ENCODE measurements around the gene FCGR3B.
"Not testable (repeated sequence)": the region's sequence is repeated elsewhere in the genome, so short reads cannot be mapped to it uniquely, and the experiment has no call there.

Gene FCGR3B

GRCh38 chr1:161631076-161631475, at the start of gene FCGR3B:
FCGR3B (minus strand) TSS chr1:161631176; CDS start chr1:161631094, 82 bp downstream.
- no peaks in the 10 kb centered on the region for H3K9me3 Mint-ChIP-seq
- peaks cover 4% of the 10 kb centered on the region for H3K27me3 Mint-ChIP-seq (ENCODE audit: low read depth)
- H3K4me1 Mint-ChIP-seq (ENCODE audit: low read depth), result peaks cover 6% of the 10 kb centered on the region
- H3K27ac Mint-ChIP-seq, result no peak within 1 kb of the TSS
- no peaks in the 10 kb centered on the region for H3K36me3 Mint-ChIP-seq (ENCODE audit: low read depth)
- H3K4me3 Mint-ChIP-seq, result no peak within 1 kb of the TSS

DNA sequence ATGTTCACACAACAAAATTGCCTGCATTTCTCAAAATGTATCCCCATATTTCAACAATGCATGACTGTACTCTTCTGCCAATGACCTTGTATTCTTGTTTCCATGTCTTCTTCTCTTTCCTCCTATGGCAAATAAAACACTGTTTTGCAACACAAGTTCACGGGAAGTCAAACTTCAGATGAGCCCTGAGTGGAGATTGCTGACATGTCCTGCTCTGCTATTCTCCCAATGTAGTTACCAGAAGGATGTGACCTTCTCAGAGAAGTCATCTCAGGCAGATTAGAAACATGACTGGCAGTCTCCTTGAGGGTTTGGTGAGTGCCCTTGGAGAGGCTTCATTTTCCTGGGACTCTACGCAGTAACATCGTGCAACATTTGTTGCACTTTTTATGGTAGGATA, 47.5 kb upstream of the FCGR3B start:
- Mint-ChIP-seq H3K36me3 (ENCODE audit: low read depth) (no peaks in the 10 kb centered on the region), H3K4me3 (no peak overlapping the region), H3K27ac (no peak overlapping the region), H3K27me3 (ENCODE audit: low read depth) (peaks cover 25% of the 10 kb centered on the region), H3K9me3 (no peaks in the 10 kb centered on the region), H3K4me1 (ENCODE audit: low read depth) (no peaks in the 10 kb centered on the region)

GRCh38 chr1:161676958-161677689, 46.1 kb upstream of the FCGR3B start:
- H3K27me3 Mint-ChIP-seq (ENCODE audit: low read depth), result peaks cover 12% of the 10 kb centered on the region
- H3K4me1 Mint-ChIP-seq (ENCODE audit: low read depth), result no peaks in the 10 kb centered on the region
- no peak overlapping the region for H3K27ac Mint-ChIP-seq
- H3K36me3 Mint-ChIP-seq (ENCODE audit: low read depth), result no peaks in the 10 kb centered on the region
- no peaks in the 10 kb centered on the region for H3K9me3 Mint-ChIP-seq
- H3K4me3 Mint-ChIP-seq, result no peak overlapping the region

GRCh38 chr1:161676441-161676840, 45.5 kb upstream of the FCGR3B start:
- H3K36me3 Mint-ChIP-seq (ENCODE audit: low read depth), result no peaks in the 10 kb centered on the region
- H3K27ac Mint-ChIP-seq, result no peak overlapping the region
- H3K4me1 Mint-ChIP-seq (ENCODE audit: low read depth), result no peaks in the 10 kb centered on the region

DNA sequence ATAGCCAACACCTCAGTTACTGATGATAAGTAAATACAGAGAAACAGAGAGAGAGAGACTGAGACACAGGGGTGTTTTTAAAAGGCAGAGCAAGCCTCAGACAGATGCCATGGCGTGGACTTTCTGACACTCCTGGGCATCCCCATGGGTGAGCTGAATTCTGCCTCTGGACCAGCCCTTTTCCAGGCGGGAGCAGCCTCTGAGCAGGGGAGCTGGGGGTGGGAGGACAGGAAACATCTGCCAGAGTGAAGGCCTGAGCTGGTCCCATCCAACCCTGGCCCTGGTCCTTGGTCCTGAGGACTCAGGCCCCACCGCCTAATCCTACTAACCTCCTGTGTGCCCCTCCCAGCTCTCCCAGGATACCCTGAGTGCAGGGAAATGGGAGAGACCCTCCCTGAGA, 43.9 kb upstream of the FCGR3B start:
- H3K9me3 Mint-ChIP-seq; H3K4me1 Mint-ChIP-seq (ENCODE audit: low read depth); H3K4me3 Mint-ChIP-seq; H3K27me3 Mint-ChIP-seq (ENCODE audit: low read depth); H3K36me3 Mint-ChIP-seq (ENCODE audit: low read depth); H3K27ac Mint-ChIP-seq: not testable (repeated sequence)

More at GRCh38 chr1:161676441-161676840, 45.5 kb upstream of the FCGR3B start:
- Mint-ChIP-seq H3K27me3 (ENCODE audit: low read depth) (peaks cover 7% of the 10 kb centered on the region), H3K4me3 (no peak overlapping the region), H3K9me3 (no peaks in the 10 kb centered on the region)

GRCh38 chr1:161674447-161674846, 43.5 kb upstream of the FCGR3B start:
- H3K27me3 Mint-ChIP-seq (ENCODE audit: low read depth); H3K4me3 Mint-ChIP-seq; H3K4me1 Mint-ChIP-seq (ENCODE audit: low read depth); H3K27ac Mint-ChIP-seq; H3K36me3 Mint-ChIP-seq (ENCODE audit: low read depth); H3K9me3 Mint-ChIP-seq: not testable (repeated sequence)

- H3K4me1 Mint-ChIP-seq (ENCODE audit: low read depth); H3K27me3 Mint-ChIP-seq (ENCODE audit: low read depth); H3K4me3 Mint-ChIP-seq; H3K36me3 Mint-ChIP-seq (ENCODE audit: low read depth); H3K27ac Mint-ChIP-seq; H3K9me3 Mint-ChIP-seq: not testable (repeated sequence)
Measured at GRCh38 chr1:161673437-161673836, 42.5 kb upstream of the FCGR3B start.

GRCh38 chr1:161671045-161672020, 40.4 kb upstream of the FCGR3B start:
- not testable (repeated sequence) for H3K4me3 Mint-ChIP-seq; H3K27ac Mint-ChIP-seq; H3K27me3 Mint-ChIP-seq (ENCODE audit: low read depth); H3K4me1 Mint-ChIP-seq (ENCODE audit: low read depth); H3K9me3 Mint-ChIP-seq; H3K36me3 Mint-ChIP-seq (ENCODE audit: low read depth)

DNA sequence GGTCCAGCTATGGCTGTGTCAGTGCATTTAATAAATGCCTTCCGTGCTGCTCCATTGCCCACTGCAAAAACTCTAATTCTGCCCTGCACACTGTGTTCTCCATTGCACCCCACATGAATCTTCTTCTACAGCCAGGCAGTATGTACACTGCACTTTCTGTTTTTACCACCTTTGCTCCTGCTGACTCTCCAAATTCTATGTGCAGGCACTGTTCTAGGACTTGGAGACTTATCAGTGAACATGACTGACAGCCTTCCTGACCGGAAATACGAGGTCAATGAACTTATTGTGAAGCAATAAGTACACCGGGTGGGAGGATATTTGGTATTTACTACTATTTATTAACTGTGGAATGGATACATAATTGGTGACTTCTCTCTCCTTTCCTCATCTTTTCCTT, 33.7 kb upstream of the FCGR3B start:
- H3K36me3 Mint-ChIP-seq (ENCODE audit: low read depth); H3K27ac Mint-ChIP-seq; H3K9me3 Mint-ChIP-seq; H3K4me1 Mint-ChIP-seq (ENCODE audit: low read depth); H3K27me3 Mint-ChIP-seq (ENCODE audit: low read depth); H3K4me3 Mint-ChIP-seq: not testable (repeated sequence)

DNA sequence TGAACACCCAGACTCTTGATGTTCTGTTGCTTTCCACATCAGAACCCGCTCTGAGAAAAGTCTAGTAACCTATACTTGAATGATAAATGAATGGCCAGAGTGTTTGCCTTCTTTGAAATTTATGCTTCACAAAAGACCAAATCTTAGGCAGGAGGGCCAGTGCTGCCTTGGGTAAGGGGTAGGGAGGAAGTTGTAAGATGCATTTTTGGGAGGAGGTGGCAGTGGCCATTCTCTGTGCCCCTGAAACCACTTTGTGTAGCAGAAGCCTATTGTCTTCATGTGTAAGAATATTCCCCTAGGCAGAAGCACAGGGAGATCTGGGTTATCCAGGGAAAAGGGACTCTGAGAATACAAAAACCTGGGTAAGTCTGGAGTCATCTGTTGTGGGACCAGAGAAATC, 32.6 kb upstream of the FCGR3B start:
- H3K4me3 Mint-ChIP-seq; H3K27me3 Mint-ChIP-seq (ENCODE audit: low read depth); H3K9me3 Mint-ChIP-seq; H3K4me1 Mint-ChIP-seq (ENCODE audit: low read depth); H3K36me3 Mint-ChIP-seq (ENCODE audit: low read depth); H3K27ac Mint-ChIP-seq: not testable (repeated sequence)

- not testable (repeated sequence) for H3K36me3 Mint-ChIP-seq (ENCODE audit: low read depth)
Measured at GRCh38 chr1:161662684-161663339, 31.8 kb upstream of the FCGR3B start, which contains the start of gene FCGR2B. FCGR2B (plus strand) TSS chr1:161663143; CDS start chr1:161663242, 99 bp downstream.

GRCh38 chr1:161661660-161662311, 30.8 kb upstream of the FCGR3B start:
- not testable (repeated sequence) for H3K4me1 Mint-ChIP-seq (ENCODE audit: low read depth); H3K36me3 Mint-ChIP-seq (ENCODE audit: low read depth); H3K9me3 Mint-ChIP-seq; H3K27me3 Mint-ChIP-seq (ENCODE audit: low read depth); H3K4me3 Mint-ChIP-seq; H3K27ac Mint-ChIP-seq

More at GRCh38 chr1:161662684-161663339, 31.8 kb upstream of the FCGR3B start, which contains the start of gene FCGR2B:
- H3K9me3 Mint-ChIP-seq; H3K27ac Mint-ChIP-seq; H3K4me1 Mint-ChIP-seq (ENCODE audit: low read depth); H3K4me3 Mint-ChIP-seq; H3K27me3 Mint-ChIP-seq (ENCODE audit: low read depth): not testable (repeated sequence)

GRCh38 chr1:161658524-161658923, 27.5 kb upstream of the FCGR3B start:
- H3K9me3 Mint-ChIP-seq; H3K27ac Mint-ChIP-seq; H3K4me3 Mint-ChIP-seq; H3K27me3 Mint-ChIP-seq (ENCODE audit: low read depth); H3K4me1 Mint-ChIP-seq (ENCODE audit: low read depth); H3K36me3 Mint-ChIP-seq (ENCODE audit: low read depth): not testable (repeated sequence)

DNA sequence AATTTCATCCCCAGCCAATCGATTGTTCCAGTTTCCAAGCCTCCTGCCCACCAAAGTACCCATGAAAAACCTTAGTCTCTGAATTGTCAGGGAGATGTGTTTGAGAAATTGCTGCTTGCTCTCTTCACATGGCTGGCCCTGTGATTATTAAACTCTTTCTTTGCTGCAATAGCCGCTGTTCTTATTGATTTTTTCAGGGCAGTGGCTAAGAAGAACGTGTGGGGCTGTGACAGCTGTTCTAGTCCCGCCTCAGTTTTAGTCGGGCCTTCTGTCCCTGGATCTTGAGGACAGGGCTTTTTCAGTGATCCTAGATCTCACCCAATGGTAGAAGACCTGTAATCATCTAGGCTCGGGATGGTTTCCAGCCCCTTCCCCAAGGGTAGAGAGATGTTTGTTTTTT, 23.0 kb upstream of the FCGR3B start:
- not testable (repeated sequence) for H3K27ac Mint-ChIP-seq; H3K4me3 Mint-ChIP-seq; H3K36me3 Mint-ChIP-seq (ENCODE audit: low read depth); H3K9me3 Mint-ChIP-seq; H3K4me1 Mint-ChIP-seq (ENCODE audit: low read depth)
- peaks cover 15% of the 10 kb centered on the region for H3K27me3 Mint-ChIP-seq (ENCODE audit: low read depth)

Measured in T-helper 1 cell treated with Interleukin-12 subunit alpha and Interleukin-12 subunit beta and Interleukin-4 antibody, amounts not matched to agents 30 μg/mL and 1 μg/mL, for 36 hours (primary cell).